Measurements from ENCODE around the gene SLC2A5.

The SLC2A5 gene

DNA sequence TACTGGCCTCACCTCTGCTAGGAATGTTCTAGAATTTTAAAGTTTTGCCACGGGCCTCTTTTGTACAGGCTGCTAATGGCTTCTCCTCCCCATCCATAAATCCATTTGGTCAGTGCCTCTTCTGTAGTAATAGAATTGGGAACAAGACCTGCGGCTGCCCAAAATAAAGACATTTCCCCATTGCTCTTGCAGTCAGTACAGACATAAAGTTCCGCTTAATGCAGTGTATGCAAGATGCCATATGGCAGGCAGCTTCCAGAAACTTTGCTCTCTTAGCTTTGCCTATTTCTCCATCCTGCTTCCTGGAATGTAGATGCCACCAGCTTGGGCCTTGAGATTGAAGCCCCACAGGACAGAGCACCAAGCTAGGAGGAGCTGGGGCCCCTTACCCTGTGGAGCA is 3.7 kb upstream of the SLC2A5 start:
- TF ChIP-seq TAF1 (IDR thresholded peaks at IDR 0.05; ENCODE audit: borderline replicate concordance, insufficient read depth, low read length) = no peak
- TF ChIP-seq POLR2AphosphoS5 (IDR thresholded peaks at IDR 0.05; ENCODE audit: low read depth, low read length) = no peak
- TF ChIP-seq REST (IDR thresholded peaks at IDR 0.05; ENCODE audit: insufficient read depth in 1 of 2, low read depth in 2 of 2, low read length in 2 of 2) = no peak
- no peak for TF ChIP-seq FOXP2 (optimal IDR thresholded peaks at IDR 0.05; ENCODE audit: borderline replicate concordance, extremely low read depth, extremely low read length, insufficient read depth)
- TF ChIP-seq SIN3A (IDR thresholded peaks at IDR 0.05; ENCODE audit: borderline replicate concordance, insufficient read depth, low read length) = no peak

- no peak for TF ChIP-seq TAF1 (IDR thresholded peaks at IDR 0.05; ENCODE audit: borderline replicate concordance, insufficient read depth, low read length)
- no peak for TF ChIP-seq FOXP2 (optimal IDR thresholded peaks at IDR 0.05; ENCODE audit: borderline replicate concordance, extremely low read depth, extremely low read length, insufficient read depth)
- TF ChIP-seq POLR2AphosphoS5 (IDR thresholded peaks at IDR 0.05; ENCODE audit: low read depth, low read length) = no peak
- TF ChIP-seq SIN3A (IDR thresholded peaks at IDR 0.05; ENCODE audit: borderline replicate concordance, insufficient read depth, low read length) = no peak
- TF ChIP-seq REST (IDR thresholded peaks at IDR 0.05; ENCODE audit: insufficient read depth in 1 of 2, low read depth in 2 of 2, low read length in 2 of 2) = no peak
These were observed 2.3 kb upstream of the SLC2A5 start for GRCh38 chr1:9071554-9072235.

- TF ChIP-seq REST (IDR thresholded peaks at IDR 0.05; ENCODE audit: insufficient read depth in 1 of 2, low read depth in 2 of 2, low read length in 2 of 2) (no peak), FOXP2 (optimal IDR thresholded peaks at IDR 0.05; ENCODE audit: borderline replicate concordance, extremely low read depth, extremely low read length, insufficient read depth) (no peak), TAF1 (IDR thresholded peaks at IDR 0.05; ENCODE audit: borderline replicate concordance, insufficient read depth, low read length) (no peak)
These were observed 1.1 kb upstream of the SLC2A5 start for GRCh38 chr1:9070486-9070885.

DNA sequence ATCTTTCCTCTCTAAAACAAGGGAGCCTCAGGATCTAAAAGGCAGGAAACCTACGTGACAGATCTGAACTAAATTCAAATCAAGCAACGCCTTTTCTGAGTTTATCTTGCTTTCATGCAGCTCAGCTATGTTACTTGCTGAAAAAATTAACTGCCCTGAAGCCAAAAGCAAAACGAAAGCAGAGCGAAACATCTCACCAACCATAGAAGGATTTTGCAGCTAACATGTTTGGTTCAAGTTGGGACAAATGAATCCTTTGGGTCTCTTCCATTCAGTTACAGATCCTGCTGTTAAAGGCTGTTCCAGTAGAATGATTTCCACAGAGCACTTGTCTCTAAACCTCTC is 482 bp downstream of the SLC2A5 start:
- TF ChIP-seq REST (IDR thresholded peaks at IDR 0.05; ENCODE audit: insufficient read depth in 1 of 2, low read depth in 2 of 2, low read length in 2 of 2) = no peak
- TF ChIP-seq SIN3A (IDR thresholded peaks at IDR 0.05; ENCODE audit: borderline replicate concordance, insufficient read depth, low read length) = no peak
- no peak for TF ChIP-seq FOXP2 (optimal IDR thresholded peaks at IDR 0.05; ENCODE audit: borderline replicate concordance, extremely low read depth, extremely low read length, insufficient read depth)
- TF ChIP-seq TAF1 (IDR thresholded peaks at IDR 0.05; ENCODE audit: borderline replicate concordance, insufficient read depth, low read length) = no peak
- no peak for TF ChIP-seq POLR2AphosphoS5 (IDR thresholded peaks at IDR 0.05; ENCODE audit: low read depth, low read length)

Measured in PFSK-1 (cell line).